ENCODE results near the gene ARHGEF1.

ARHGEF1 gene

GRCh38 chr19:41892173-41892902, 9.4 kb downstream of the ARHGEF1 start:
- Histone ChIP-seq H4K20me1 (ENCODE audit: insufficient read depth, low read length) (no peaks in the 10 kb centered on the region), H3K79me2 (ENCODE audit: insufficient read depth, low read length) (no peaks in the 10 kb centered on the region), H3K36me3 (ENCODE audit: insufficient read depth, low read length) (peaks cover 64% of the 10 kb centered on the region), H3K4me3 (ENCODE audit: low read depth, low read length, poor library complexity, severe bottlenecking) (no peak overlapping the region), H3K4me2 (ENCODE audit: low read length) (no peak overlapping the region), H3K27me3 (ENCODE audit: insufficient read depth, low read length) (no peaks in the 10 kb centered on the region), H3K9me2 (ENCODE audit: low read depth, low read length) (no peaks in the 10 kb centered on the region), H3K9ac (ENCODE audit: low read length) (no peak overlapping the region), H2AFZ (ENCODE audit: low read length) (no peak overlapping the region), H3K4me1 (ENCODE audit: insufficient read depth, low read length, severe bottlenecking) (peaks cover 9% of the 10 kb centered on the region), H3F3A (ENCODE audit: insufficient read depth, low read length) (no peaks in the 10 kb centered on the region), H3K9me3 (ENCODE audit: low read length) (no peaks in the 10 kb centered on the region), H3K27ac (ENCODE audit: low read depth, low read length, poor library complexity, severe bottlenecking) (no peak overlapping the region)
- TF ChIP-seq CTCF (IDR thresholded peaks at IDR 0.05; ENCODE audit: low read length): no peak
- TF ChIP-seq EZH2 (IDR thresholded peaks at IDR 0.05; ENCODE audit: borderline replicate concordance, low read length): no peak

- no peak overlapping the region for H3K4me2 ChIP-seq (ENCODE audit: low read length)
- H3K79me2 ChIP-seq (ENCODE audit: insufficient read depth, low read length): no peaks in the 10 kb centered on the region
- no peak overlapping the region for H3K9ac ChIP-seq (ENCODE audit: low read length)
- H4K20me1 ChIP-seq (ENCODE audit: insufficient read depth, low read length): no peaks in the 10 kb centered on the region
- peaks cover 67% of the 10 kb centered on the region for H3K36me3 ChIP-seq (ENCODE audit: insufficient read depth, low read length)
- H3K9me2 ChIP-seq (ENCODE audit: low read depth, low read length): no peaks in the 10 kb centered on the region
- H3K4me1 ChIP-seq (ENCODE audit: insufficient read depth, low read length, severe bottlenecking): no peaks in the 10 kb centered on the region
- H3K9me3 ChIP-seq (ENCODE audit: low read length): no peaks in the 10 kb centered on the region
- no peak overlapping the region for H2AFZ ChIP-seq (ENCODE audit: low read length)
- no peaks in the 10 kb centered on the region for H3F3A ChIP-seq (ENCODE audit: insufficient read depth, low read length)
- H3K27me3 ChIP-seq (ENCODE audit: insufficient read depth, low read length): no peaks in the 10 kb centered on the region
- peak overlapping the region; percentile 55 for H3K27ac ChIP-seq (ENCODE audit: low read depth, low read length, poor library complexity, severe bottlenecking)
- H3K4me3 ChIP-seq (ENCODE audit: low read depth, low read length, poor library complexity, severe bottlenecking): no peak overlapping the region
- peak; percentile 28; the same call in 1 of the 2 replicates for TF ChIP-seq CTCF (IDR thresholded peaks at IDR 0.05; ENCODE audit: low read length)
- TF ChIP-seq EZH2 (IDR thresholded peaks at IDR 0.05; ENCODE audit: borderline replicate concordance, low read length): no peak
These were observed 10.9 kb downstream of the ARHGEF1 start for GRCh38 chr19:41893899-41894298.

- H3K9ac ChIP-seq (ENCODE audit: low read length): no peak overlapping the region
- peak overlapping the region; percentile 55 for H3K27ac ChIP-seq (ENCODE audit: low read depth, low read length, poor library complexity, severe bottlenecking)
- H3K79me2 ChIP-seq (ENCODE audit: insufficient read depth, low read length): no peaks in the 10 kb centered on the region
- no peaks in the 10 kb centered on the region for H3F3A ChIP-seq (ENCODE audit: insufficient read depth, low read length)
- no peaks in the 10 kb centered on the region for H4K20me1 ChIP-seq (ENCODE audit: insufficient read depth, low read length)
- no peak for TF ChIP-seq EZH2 (IDR thresholded peaks at IDR 0.05; ENCODE audit: borderline replicate concordance, low read length)
- no peak for TF ChIP-seq CTCF (IDR thresholded peaks at IDR 0.05; ENCODE audit: low read length)
- H3K27me3 ChIP-seq (ENCODE audit: insufficient read depth, low read length): no peaks in the 10 kb centered on the region
- H3K4me1 ChIP-seq (ENCODE audit: insufficient read depth, low read length, severe bottlenecking): no peaks in the 10 kb centered on the region
- H3K9me3 ChIP-seq (ENCODE audit: low read length): no peaks in the 10 kb centered on the region
- peaks cover 67% of the 10 kb centered on the region for H3K36me3 ChIP-seq (ENCODE audit: insufficient read depth, low read length)
- no peaks in the 10 kb centered on the region for H3K9me2 ChIP-seq (ENCODE audit: low read depth, low read length)
- H2AFZ ChIP-seq (ENCODE audit: low read length): no peak overlapping the region
- H3K4me3 ChIP-seq (ENCODE audit: low read depth, low read length, poor library complexity, severe bottlenecking): no peak overlapping the region
- no peak overlapping the region for H3K4me2 ChIP-seq (ENCODE audit: low read length)
These were observed 11.4 kb downstream of the ARHGEF1 start for GRCh38 chr19:41894350-41894749.
